Endothelial cell of umbilical vein (primary cell): Measurements from ENCODE around the gene CEP85L. TPM values are rescaled to one million over a fixed set of nuclear protein-coding genes. Genes with fewer than 3 reads are reported as not detected.

Source experiments
- BruUV-seq: library from RNA; stranded (reverse); fragments of 400-500 nt; replicated peaks from 2 replicates; lab custom pipeline; 2021; lab: Mats Ljungman, UMichigan
- CTCF ChIA-PET: fragments of 300-600, 350-600 bp; sonication (Branson Sonifier 250); formaldehyde crosslinking; loops from one replicate; lab custom pipeline; 2021; ENCODE audit warnings: antibody characterized with exemption, inconsistent platforms; lab: Charles Lee
- POLR2A ChIA-PET: fragments of 300-600, 350-600 bp; sonication (Branson Sonifier 250); formaldehyde crosslinking; loops from one replicate; lab custom pipeline; 2021; ENCODE audit warnings: antibody characterized with exemption, inconsistent platforms; lab: Charles Lee
- DNase-seq: peaks from one replicate; pipeline ENCODE4 v3.0.0-alpha.2; 2011; ENCODE audit warnings: low read depth, low spot score
- FAIRE-seq: peaks from 2 replicates; lab custom pipeline; 2011; peaks lifted over from hg19 to GRCh38; lab: Jason Lieb, UNC
- H2AFZ ChIP-seq: 2 replicates; pipeline ENCODE4 v1.6.0; 2012; ENCODE audit warnings: low read depth, low read length, control low read depth, inconsistent platforms
- H3K27ac ChIP-seq: 2 replicates; pipeline ENCODE4 v1.5.1; 2011; ENCODE audit warnings: low read depth, mild to moderate bottlenecking, control low read depth, low read length, moderate library complexity; ENCODE audit not compliant: insufficient read depth
- H3K27me3 ChIP-seq, 2 experiments: 2 replicates each; pipeline versions ENCODE4 v1.6.0 to v1.6.1; 2011; ENCODE audit warnings: low read length in 2 of 2, mixed read lengths in 1 of 2; ENCODE audit not compliant: control insufficient read depth in 2 of 2, insufficient read depth in 2 of 2
- H3K36me3 ChIP-seq, 2 experiments: 2 replicates in 1 of 2; 3 replicates in 1 of 2; pipeline ENCODE4 v1.5.1; 2011; ENCODE audit warnings: low read length in 2 of 2, mild to moderate bottlenecking in 1 of 2, moderate library complexity in 1 of 2; ENCODE audit not compliant: control insufficient read depth in 2 of 2, insufficient read depth in 2 of 2; ENCODE audit errors: extremely low read depth in 1 of 2
- H3K4me1 ChIP-seq: 3 replicates; pipeline ENCODE4 v1.5.1; 2011; ENCODE audit warnings: mild to moderate bottlenecking, low read length; ENCODE audit not compliant: control insufficient read depth, insufficient read depth; ENCODE audit errors: extremely low read depth
- H3K4me2 ChIP-seq: 2 replicates; pipeline ENCODE4 v1.6.1; 2011; ENCODE audit warnings: low read length, control low read depth, mixed read lengths; ENCODE audit not compliant: insufficient read depth
- H3K4me3 ChIP-seq, 3 experiments: fragments of 200-600 bp in 1 of 3; sonication (generic), shearing (Covaris generic) in 1 of 3; replicated peaks in 1 of 3; 2 replicates each; pipeline ENCODE4 v1.5.1; 2011 to 2016; ENCODE audit warnings: control low read depth in 3 of 3, low read length in 3 of 3, mild to moderate bottlenecking in 2 of 3, inconsistent platforms in 1 of 3, low read depth in 1 of 3, moderate library complexity in 1 of 3; ENCODE audit not compliant: insufficient read depth in 1 of 3
- H3K79me2 ChIP-seq: 2 replicates; pipeline ENCODE4 v1.6.0; 2012; ENCODE audit warnings: low read length, inconsistent platforms; ENCODE audit not compliant: control insufficient read depth, insufficient read depth
- H3K9ac ChIP-seq: replicated peaks from 2 replicates; pipeline ENCODE3; 2011; ENCODE audit warnings: low read length, control low read depth; ENCODE audit not compliant: insufficient read depth; ENCODE audit errors: extremely low read depth
- H3K9me1 ChIP-seq: replicated peaks from 3 replicates; pipeline ENCODE4 v1.6.0; 2011; ENCODE audit warnings: mild to moderate bottlenecking, low read length; ENCODE audit not compliant: control insufficient read depth, insufficient read depth; ENCODE audit errors: extremely low read depth
- H3K9me3 ChIP-seq: replicated peaks from 2 replicates; pipeline ENCODE4 v1.5.1; 2012; ENCODE audit warnings: low read length, inconsistent platforms; ENCODE audit not compliant: control insufficient read depth, insufficient read depth
- H4K20me1 ChIP-seq: replicated peaks from 2 replicates; pipeline ENCODE3; 2011; ENCODE audit warnings: mild to moderate bottlenecking, low read length; ENCODE audit not compliant: control insufficient read depth, insufficient read depth; ENCODE audit errors: extremely low read depth
- EZH2 ChIP-seq: IDR thresholded peaks from 2 replicates; pipeline ENCODE4 v1.6.1; 2012; ENCODE audit warnings: borderline replicate concordance, low read depth, mild to moderate bottlenecking, moderate library complexity, low read length, inconsistent platforms; ENCODE audit not compliant: severe bottlenecking
- FOS ChIP-seq: IDR thresholded peaks from 2 replicates; pipeline ENCODE4 v1.6.1; 2011; ENCODE audit warnings: mild to moderate bottlenecking, low read length, moderate library complexity, borderline replicate concordance; ENCODE audit not compliant: insufficient read depth
- GATA2 ChIP-seq: IDR thresholded peaks from 2 replicates; pipeline ENCODE4 v1.7.0; 2011; ENCODE audit warnings: low read depth, mild to moderate bottlenecking, moderate library complexity, mixed read lengths, low read length; ENCODE audit not compliant: insufficient read length, insufficient read depth
- JUN ChIP-seq: IDR thresholded peaks from 2 replicates; pipeline ENCODE4 v1.6.1; 2011; ENCODE audit warnings: borderline replicate concordance, low read depth; ENCODE audit not compliant: insufficient read length, insufficient read depth
- MYC ChIP-seq: IDR thresholded peaks from one replicate; pipeline ENCODE4 v1.6.1; 2011; ENCODE audit warnings: mild to moderate bottlenecking, low read depth, low read length
- POLR2A ChIP-seq: IDR thresholded peaks from 2 replicates; pipeline ENCODE4 v1.6.1; 2012; ENCODE audit warnings: low read depth, mild to moderate bottlenecking, control low read depth, low read length
- POLR2AphosphoS5 ChIP-seq: IDR thresholded peaks from 2 replicates; pipeline ENCODE4 v1.6.1; 2012; ENCODE audit warnings: low read depth, mild to moderate bottlenecking, control low read depth, low read length, moderate library complexity; ENCODE audit not compliant: insufficient read depth
- dilution Hi-C: fragments of 300-500 bp; cut with MboI; formaldehyde crosslinking; loops from one replicate; pipeline ENCODE4 v1.15.0; 2019; ENCODE audit warnings: low sequenced_read_pairs; ENCODE audit not compliant: extremely low pct_ligation_motif_present
- intact Hi-C: fragments of 100-400 bp; cut with micrococcal nuclease; formaldehyde crosslinking; loops from one replicate; pipeline ENCODE4 v1.10.0; 2022
- polyA plus RNA-seq, 4 experiments: library from polyadenylated mRNA; depleted of rRNA in 3 of 4; stranded (reverse) in 3 of 4; unstranded in 1 of 4; fragments of >200 nt; gene quantifications; 2 replicates each; pipeline versions ENCODE4 v1.2.1 to v1.2.3, GENCODE V29; 2011 to 2012; ENCODE audit warnings: missing spikeins in 1 of 4
- total RNA-seq: library from RNA; stranded (reverse); gene quantifications from 2 replicates; pipeline ENCODE4 v1.2.3, GENCODE V29; 2021
- TF ChIP-seq, protein P1 (sequence below): IDR thresholded peaks from 2 replicates; pipeline ENCODE4 v1.6.1; 2011; ENCODE audit not compliant: insufficient read depth, insufficient read length
- TF ChIP-seq, protein P2 (sequence below), 2 donors: IDR thresholded peaks; 1 replicate in 1 of 2; 2 replicates in 1 of 2; pipeline ENCODE4 v1.5.1; 2011; ENCODE audit warnings: low read length in 2 of 2, mild to moderate bottlenecking in 2 of 2, moderate library complexity in 2 of 2, control low read depth in 1 of 2, inconsistent platforms in 1 of 2, low read depth in 1 of 2; ENCODE audit not compliant: insufficient read depth in 1 of 2; ENCODE audit errors: extremely low read depth in 1 of 2

Gene CEP85L
- total and polyA plus RNA-seq, 2 donors (not counting 3 experiments of a cell fraction or from before 2014, with no cell fraction given): 1.8 to 9.2 TPM

- no peak overlapping the region for H3K4me2 ChIP-seq
- H3K79me2 ChIP-seq: no peaks in the 10 kb centered on the region
- dilution Hi-C loops: no loop called here
- CTCF ChIA-PET: no interaction called here
- H3K4me1 ChIP-seq: no peaks in the 10 kb centered on the region
- intact Hi-C loops: no loop called here
- H3K9me3 ChIP-seq: no peaks in the 10 kb centered on the region
- DNase-seq: no peak
- H3K9me1 ChIP-seq: no peaks in the 10 kb centered on the region
- H3K27ac ChIP-seq: no peak overlapping the region
- H3K27me3 ChIP-seq: no peaks in the 10 kb centered on the region
- FAIRE-seq: no peak
- H3K36me3 ChIP-seq: no peaks in the 10 kb centered on the region
- H3K4me3 ChIP-seq: no peak overlapping the region
- H2AFZ ChIP-seq: no peak overlapping the region
- POLR2A ChIA-PET: no interaction called here
- no peaks in the 10 kb centered on the region for H4K20me1 ChIP-seq
- TF ChIP-seq GATA2: no peak
- no peak for TF ChIP-seq POLR2A
- TF ChIP-seq POLR2AphosphoS5: no peak
- TF ChIP-seq JUN: no peak
- TF ChIP-seq, protein P1, sequence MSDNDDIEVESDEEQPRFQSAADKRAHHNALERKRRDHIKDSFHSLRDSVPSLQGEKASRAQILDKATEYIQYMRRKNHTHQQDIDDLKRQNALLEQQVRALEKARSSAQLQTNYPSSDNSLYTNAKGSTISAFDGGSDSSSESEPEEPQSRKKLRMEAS: no peak
- TF ChIP-seq, protein P2, sequence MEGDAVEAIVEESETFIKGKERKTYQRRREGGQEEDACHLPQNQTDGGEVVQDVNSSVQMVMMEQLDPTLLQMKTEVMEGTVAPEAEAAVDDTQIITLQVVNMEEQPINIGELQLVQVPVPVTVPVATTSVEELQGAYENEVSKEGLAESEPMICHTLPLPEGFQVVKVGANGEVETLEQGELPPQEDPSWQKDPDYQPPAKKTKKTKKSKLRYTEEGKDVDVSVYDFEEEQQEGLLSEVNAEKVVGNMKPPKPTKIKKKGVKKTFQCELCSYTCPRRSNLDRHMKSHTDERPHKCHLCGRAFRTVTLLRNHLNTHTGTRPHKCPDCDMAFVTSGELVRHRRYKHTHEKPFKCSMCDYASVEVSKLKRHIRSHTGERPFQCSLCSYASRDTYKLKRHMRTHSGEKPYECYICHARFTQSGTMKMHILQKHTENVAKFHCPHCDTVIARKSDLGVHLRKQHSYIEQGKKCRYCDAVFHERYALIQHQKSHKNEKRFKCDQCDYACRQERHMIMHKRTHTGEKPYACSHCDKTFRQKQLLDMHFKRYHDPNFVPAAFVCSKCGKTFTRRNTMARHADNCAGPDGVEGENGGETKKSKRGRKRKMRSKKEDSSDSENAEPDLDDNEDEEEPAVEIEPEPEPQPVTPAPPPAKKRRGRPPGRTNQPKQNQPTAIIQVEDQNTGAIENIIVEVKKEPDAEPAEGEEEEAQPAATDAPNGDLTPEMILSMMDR (IDR thresholded peaks at IDR 0.05; ENCODE audit: extremely low read depth in 1 of 2, insufficient read depth in 1 of 2, low read depth in 1 of 2, low read length in 2 of 2): no peak
- no peak for TF ChIP-seq EZH2
- no peak for TF ChIP-seq MYC
- no peak for TF ChIP-seq FOS
- no peak overlapping the region for H3K9ac ChIP-seq
- no TSS peak for BruUV-seq
These were observed 29.2 kb upstream of the CEP85L start for GRCh38 chr6:118680452-118681095.
